Retinal pigment epithelial cell (primary cell): Measurements from ENCODE around the gene RGSL1.

Source experiments
- DNase-seq: peaks from one replicate; pipeline ENCODE4 v3.0.0-alpha.2; 2010; ENCODE audit warnings: low read depth
- H3K4me3 ChIP-seq: 2 replicates; pipeline ENCODE4 v1.5.1; 2011; ENCODE audit warnings: mild to moderate bottlenecking, low read length, control low read depth, moderate library complexity
- CTCF ChIP-seq: conservative IDR thresholded peaks from 2 replicates; pipeline ENCODE4 v1.5.1; 2011; ENCODE audit warnings: low read depth, low read length, control low read depth, inconsistent platforms

The RGSL1 gene

DNA sequence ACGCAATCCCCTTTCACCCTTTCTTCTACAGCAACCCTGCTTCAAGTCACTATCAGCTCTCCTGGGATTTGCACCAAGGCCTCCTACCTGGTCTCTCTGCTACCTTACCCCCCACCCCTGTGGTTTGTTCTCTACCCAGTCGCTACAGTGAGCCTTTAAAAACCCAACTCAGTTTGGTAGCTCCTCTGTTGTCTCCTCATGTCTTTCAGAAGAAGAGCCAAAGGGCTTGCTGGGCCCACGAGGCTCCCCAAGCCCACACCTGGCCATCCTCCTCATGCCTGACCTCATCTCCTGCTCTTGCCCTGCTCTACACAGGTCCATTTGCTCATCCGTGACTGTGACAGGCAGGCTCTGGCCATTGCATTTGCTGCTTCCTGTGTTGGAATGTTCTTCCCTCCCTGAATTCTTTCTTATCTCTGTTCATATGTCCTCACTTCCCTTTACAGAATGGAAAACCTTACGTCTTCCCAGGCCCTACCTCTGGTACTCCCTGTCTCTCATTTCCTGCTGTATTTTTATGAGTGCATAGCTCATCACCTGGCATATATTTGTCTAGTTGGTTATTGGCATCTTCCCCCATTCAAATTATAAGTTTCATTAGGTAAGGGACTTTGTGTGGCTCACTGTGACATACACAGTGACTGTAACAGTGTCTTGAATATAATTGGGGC is 150.9 kb downstream of the RGSL1 start:
- H3K4me3 ChIP-seq, result no peak overlapping the region
- no peak for TF ChIP-seq CTCF
- no peak for DNase-seq

DNA sequence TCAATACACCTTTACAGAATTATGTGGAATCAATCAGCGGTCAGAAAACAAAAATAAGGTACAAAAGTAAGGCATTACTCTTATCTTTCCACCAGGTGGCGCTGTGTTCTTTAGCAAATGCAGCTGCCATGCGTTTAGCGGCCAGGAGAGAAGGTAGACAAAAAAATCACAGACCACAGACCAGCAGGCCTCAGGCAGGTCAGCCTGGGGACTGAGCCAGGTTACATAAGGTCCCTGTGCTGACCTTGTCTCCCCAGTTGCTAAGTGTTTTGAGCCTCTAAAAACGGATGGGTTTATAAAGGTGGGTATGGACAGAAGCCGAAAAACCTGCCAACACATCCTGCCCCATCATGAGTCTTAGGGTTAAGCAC is 151.5 kb downstream of the RGSL1 start:
- no peak overlapping the region for H3K4me3 ChIP-seq
- peak; percentile 70 for TF ChIP-seq CTCF
- peak; percentile 37 for DNase-seq

- TF ChIP-seq CTCF, result no peak
- no peak overlapping the region for H3K4me3 ChIP-seq
- DNase-seq, result no peak
Measured at GRCh38 chr1:182601913-182602312, 152.0 kb downstream of the RGSL1 start.

GRCh38 chr1:182602935-182603645 is 153.1 kb downstream of the RGSL1 start:
- DNase-seq, result no peak

GRCh38 chr1:182603646-182604174 is 153.8 kb downstream of the RGSL1 start:
- DNase-seq, result no peak
- TF ChIP-seq CTCF, result no peak
- peak overlapping the region; percentile 45 for H3K4me3 ChIP-seq

More at GRCh38 chr1:182602935-182603645, 153.1 kb downstream of the RGSL1 start:
- H3K4me3 ChIP-seq, result no peak overlapping the region
- TF ChIP-seq CTCF, result no peak

DNA sequence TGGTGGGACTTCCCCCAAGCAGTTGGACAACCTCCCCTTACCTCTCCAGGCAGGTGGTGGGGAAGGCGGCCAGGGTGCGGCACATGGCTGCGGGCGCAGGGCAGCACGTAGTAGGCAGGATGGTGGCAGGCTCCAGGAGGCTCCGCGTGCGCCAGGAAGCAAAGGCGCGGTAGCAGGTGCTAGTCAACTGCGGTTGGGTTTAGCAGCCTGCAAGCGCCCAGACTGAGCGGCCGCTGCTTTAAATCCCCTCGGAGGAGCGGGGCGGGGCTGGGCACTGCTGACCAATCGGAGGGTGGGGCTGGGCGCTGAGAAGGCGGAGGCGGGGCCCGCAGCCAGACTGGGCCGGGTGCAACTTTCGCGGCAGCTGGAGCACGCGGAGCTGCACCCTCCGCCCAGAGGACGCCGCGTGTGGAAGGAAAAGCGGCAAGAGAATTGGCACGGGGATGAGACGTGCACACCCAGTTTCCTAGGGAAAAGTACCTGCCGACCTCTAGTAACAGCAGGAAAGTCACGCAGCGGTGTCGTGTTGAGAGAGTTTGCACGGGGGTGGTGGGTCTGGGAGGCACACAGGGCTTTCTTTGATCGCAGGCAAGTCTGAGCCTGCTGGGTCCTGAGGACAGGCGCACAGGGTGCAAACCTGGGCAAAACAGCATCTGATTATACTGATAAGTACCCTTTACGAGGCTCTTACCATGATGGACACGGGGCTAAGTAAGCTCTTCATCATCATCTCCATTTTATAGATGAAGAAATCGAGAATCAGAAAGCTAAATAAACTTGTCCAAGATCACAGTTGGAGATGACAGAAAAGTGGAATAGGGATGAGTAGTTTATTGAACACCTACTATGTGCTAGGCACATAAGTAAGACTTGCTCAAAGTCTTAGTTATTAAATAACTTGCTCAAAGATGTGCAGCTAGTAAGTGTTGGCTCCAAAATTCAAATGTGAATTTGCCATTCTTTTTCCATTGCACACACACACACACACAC is 154.5 kb downstream of the RGSL1 start, which contains the start of gene RGS16:
RGS16 (minus strand) TSS at position 215 of the 990 bp plus-strand sequence; CDS start at position 85, 130 bp downstream.
- peak within 1 kb of the TSS; percentile 45 for H3K4me3 ChIP-seq
- peak; percentile 53 for DNase-seq
- no peak for TF ChIP-seq CTCF
